HG02870 (cell line): ENCODE measurements around the gene SCN9A.
"Not testable (repeated sequence)": the region's sequence is repeated elsewhere in the genome, so short reads cannot be mapped to it uniquely, and the experiment has no call there.

ENCODE experiments used
- ATAC-seq: cut with Tn5 transposase; IDR thresholded peaks from one replicate; pipeline ENCODE4 v1.9.1; 2021; ENCODE audit warnings: mild to moderate bottlenecking, moderate library complexity; ENCODE audit not compliant: unreplicated experiment

The SCN9A gene

GRCh38 chr2:166337932-166338331, 37.8 kb downstream of the SCN9A start:
- no peak for ATAC-seq

GRCh38 chr2:166335284-166335683, 40.5 kb downstream of the SCN9A start:
- ATAC-seq = no peak

- ATAC-seq = no peak
Measured at GRCh38 chr2:166334805-166335204, 40.9 kb downstream of the SCN9A start.

GRCh38 chr2:166333801-166334200, 41.9 kb downstream of the SCN9A start:
- no peak for ATAC-seq

GRCh38 chr2:166332106-166332505, 43.6 kb downstream of the SCN9A start:
- no peak for ATAC-seq

GRCh38 chr2:166331468-166331867, 44.3 kb downstream of the SCN9A start:
- ATAC-seq = no peak

GRCh38 chr2:166329465-166329864, 46.3 kb downstream of the SCN9A start:
- no peak for ATAC-seq

- ATAC-seq = no peak
Measured at GRCh38 chr2:166328147-166328546, 47.6 kb downstream of the SCN9A start.

- ATAC-seq = no peak
Measured at GRCh38 chr2:166321076-166321475, 54.7 kb downstream of the SCN9A start.

- ATAC-seq = no peak
Measured at GRCh38 chr2:166314022-166314759, 61.6 kb downstream of the SCN9A start.

- not testable (repeated sequence) for ATAC-seq
Measured at GRCh38 chr2:166312863-166313262, 62.9 kb downstream of the SCN9A start.

GRCh38 chr2:166307326-166307725, 68.4 kb downstream of the SCN9A start:
- ATAC-seq = no peak

- ATAC-seq = no peak
Measured at GRCh38 chr2:166304656-166305055, 71.1 kb downstream of the SCN9A start.

GRCh38 chr2:166302036-166302435, 73.7 kb downstream of the SCN9A start:
- ATAC-seq = no peak

- ATAC-seq = no peak
Measured at GRCh38 chr2:166297951-166298350, 77.8 kb downstream of the SCN9A start.

- ATAC-seq = no peak
Measured at GRCh38 chr2:166293984-166294383, 81.8 kb downstream of the SCN9A start.

- ATAC-seq = no peak
Measured at GRCh38 chr2:166285215-166285614, 90.5 kb downstream of the SCN9A start.

- ATAC-seq = no peak
Measured at GRCh38 chr2:166284359-166284758, 91.4 kb downstream of the SCN9A start.

GRCh38 chr2:166282154-166282553, 93.6 kb downstream of the SCN9A start:
- peak; percentile 93 for ATAC-seq

- no peak for ATAC-seq
Measured at GRCh38 chr2:166278856-166279255, 96.9 kb downstream of the SCN9A start.

- no peak for ATAC-seq
Measured at GRCh38 chr2:166270376-166270775, 105.4 kb downstream of the SCN9A start.

- ATAC-seq = no peak
Measured at GRCh38 chr2:166269322-166269721, 106.4 kb downstream of the SCN9A start.

- no peak for ATAC-seq
Measured at GRCh38 chr2:166257859-166258258, 117.9 kb downstream of the SCN9A start.
